Adrenal gland (tissue), 5 donors: ENCODE measurements around the gene ZNF618.

Source experiments
- CTCF ChIP-seq, 6 experiments: fragments of 450-650 bp in 4 of 6; fragments of 200-600 bp in 2 of 6; sonication (generic) in 1 of 6; IDR thresholded peaks; 1 replicate in 5 of 6; 2 replicates in 1 of 6; pipeline versions ENCODE4 v1.5.1 to v1.8.0; 2016 to 2021; ENCODE audit warnings: antibody characterized with exemption in 6 of 6, mild to moderate bottlenecking in 2 of 6, moderate library complexity in 1 of 6
- POLR2A ChIP-seq, 2 donors: fragments of 450-650 bp; IDR thresholded peaks; one replicate each; pipeline ENCODE4 v1.6.1; 2017; ENCODE audit warnings: antibody characterized with exemption in 2 of 2, mild to moderate bottlenecking in 2 of 2, moderate library complexity in 1 of 2
- donor health status: DM: no; HTN: no; CAD: no.

GRCh38 chr9:113963017-113963620 is 87.0 kb downstream of the ZNF618 start:
- TF ChIP-seq CTCF (IDR thresholded peaks at IDR 0.05) (peak; percentile 44 to 75 (median 57)), POLR2A (IDR thresholded peaks at IDR 0.05) (no peak)
